CD4-positive, alpha-beta memory T cell (primary cell): ENCODE results near the gene GSTM2. TPM values are rescaled to one million over a fixed set of nuclear protein-coding genes. Genes with fewer than 3 reads are reported as not detected.
A peak's percentile ranks its signal among the peaks of the same experiment; 100 is the strongest.
"Not testable (repeated sequence)": the region's sequence is repeated elsewhere in the genome, so short reads cannot be mapped to it uniquely, and the experiment has no call there.

Experiments
- CTCF ChIA-PET: fragments of 350-600 bp; sonication (Branson Sonifier 250); formaldehyde crosslinking; loops from one replicate; lab custom pipeline; 2021; ENCODE audit warnings: inconsistent platforms; ENCODE audit not compliant: partially characterized antibody; lab: Charles Lee
- POLR2A ChIA-PET: fragments of 350-600 bp; sonication (Branson Sonifier 250); formaldehyde crosslinking; loops from one replicate; lab custom pipeline; 2021; ENCODE audit not compliant: partially characterized antibody; lab: Charles Lee
- DNase-seq, 5 donors: peaks; one replicate each; pipeline versions ENCODE4 v3.0.0 to v3.0.0-alpha.2; 2020 to 2022; ENCODE audit warnings: mixed read lengths in 1 of 5
- H3K27ac ChIP-seq: one replicate; pipeline ENCODE4 v1.7.0; 2013; ENCODE audit warnings: low read depth, low read length
- H3K27me3 ChIP-seq: 2 replicates; pipeline ENCODE4 v1.7.0; 2013; ENCODE audit warnings: mild to moderate bottlenecking, low read length, moderate library complexity; ENCODE audit not compliant: insufficient read depth
- H3K36me3 ChIP-seq: 2 replicates; pipeline ENCODE4 v1.7.0; 2013; ENCODE audit warnings: mild to moderate bottlenecking, low read length, moderate library complexity; ENCODE audit not compliant: insufficient read depth
- H3K4me1 ChIP-seq: 2 replicates; pipeline ENCODE4 v1.7.0; 2013; ENCODE audit warnings: mild to moderate bottlenecking, low read length, moderate library complexity; ENCODE audit not compliant: insufficient read depth
- H3K4me3 ChIP-seq, 2 donors: one replicate each; pipeline ENCODE4 v1.7.0; 2013; ENCODE audit warnings: low read length in 2 of 2, mild to moderate bottlenecking in 1 of 2
- H3K9me3 ChIP-seq, 2 donors: one replicate each; pipeline ENCODE4 v1.7.0; 2013; ENCODE audit warnings: low read length in 2 of 2, control low read depth in 1 of 2; ENCODE audit not compliant: control insufficient read depth in 1 of 2
- H3K27ac Mint-ChIP-seq, 7 donors: one replicate each; pipeline ENCODE4 v1.8.0; 2020 to 2021; ENCODE audit warnings: mixed read lengths in 7 of 7, mild to moderate bottlenecking in 6 of 7, inconsistent platforms in 3 of 7, moderate library complexity in 3 of 7
- H3K27me3 Mint-ChIP-seq, 2 donors: one replicate each; pipeline ENCODE4 v1.8.0; 2020 to 2021; ENCODE audit warnings: mixed read lengths in 2 of 2
- H3K36me3 Mint-ChIP-seq, 2 donors: one replicate each; pipeline ENCODE4 v1.8.0; 2020 to 2021; ENCODE audit warnings: mixed read lengths in 2 of 2, inconsistent platforms in 1 of 2, mild to moderate bottlenecking in 1 of 2
- H3K4me1 Mint-ChIP-seq, 4 donors: one replicate each; pipeline ENCODE4 v1.8.0; 2020 to 2021; ENCODE audit warnings: mixed read lengths in 4 of 4, mild to moderate bottlenecking in 1 of 4
- H3K4me3 Mint-ChIP-seq, 8 donors: one replicate each; pipeline ENCODE4 v1.8.0; 2020 to 2021; ENCODE audit warnings: mixed read lengths in 8 of 8, mild to moderate bottlenecking in 7 of 8, moderate library complexity in 6 of 8, inconsistent platforms in 3 of 8
- H3K9me3 Mint-ChIP-seq, 8 donors: one replicate each; pipeline ENCODE4 v1.8.0; 2020 to 2021; ENCODE audit warnings: mixed read lengths in 8 of 8, mild to moderate bottlenecking in 5 of 8, inconsistent platforms in 3 of 8, moderate library complexity in 1 of 8
- intact Hi-C: fragments of 100-400 bp; cut with micrococcal nuclease; formaldehyde crosslinking; loops from one replicate; pipeline ENCODE4 v1.15.1; 2023
- polyA plus RNA-seq, 2 donors: library from polyadenylated mRNA; unstranded; fragments of 300-500 nt; fragmentation: Illumina TruSeq; gene quantifications; one replicate each; pipeline ENCODE4 v1.2.3, GENCODE V29; 2021
- total RNA-seq, 2 experiments: library from RNA; stranded (reverse); gene quantifications; one replicate each; pipeline ENCODE4 v1.2.3, GENCODE V29; 2021

Gene GSTM2
- total and polyA plus RNA-seq, 4 experiments from 2014 or later, result 11.8 to 31.4 (median 22.5) TPM

GRCh38 chr1:109697861-109698260 is 30.0 kb downstream of the GSTM2 start:
- H3K36me3 ChIP-seq, H3K27me3 ChIP-seq, H3K9me3 Mint-ChIP-seq, H3K36me3 Mint-ChIP-seq, H3K27me3 Mint-ChIP-seq, intact Hi-C loops, H3K4me1 Mint-ChIP-seq, CTCF ChIA-PET, H3K4me3 ChIP-seq, H3K9me3 ChIP-seq, DNase-seq, H3K27ac ChIP-seq, H3K4me3 Mint-ChIP-seq, POLR2A ChIA-PET, H3K4me1 ChIP-seq: not testable (repeated sequence)
- peak overlapping the region in 1 of 7 donors; percentile 83 for H3K27ac Mint-ChIP-seq

- H3K4me1 Mint-ChIP-seq, DNase-seq, H3K4me1 ChIP-seq, H3K27ac Mint-ChIP-seq, H3K27ac ChIP-seq, intact Hi-C loops, H3K27me3 ChIP-seq, H3K4me3 Mint-ChIP-seq, H3K4me3 ChIP-seq, CTCF ChIA-PET, POLR2A ChIA-PET, H3K27me3 Mint-ChIP-seq, H3K36me3 ChIP-seq, H3K9me3 ChIP-seq: not testable (repeated sequence)
- Mint-ChIP-seq H3K9me3 (peaks cover under 1 to 22% (median 14%) of the 10 kb centered on the region in 8 donors), H3K36me3 (peaks cover 5 to 12% of the 10 kb centered on the region in 2 donors)
These were observed 35.1 kb downstream of the GSTM2 start for GRCh38 chr1:109702940-109703339.

GRCh38 chr1:109704173-109704572 is 36.3 kb downstream of the GSTM2 start:
- DNase-seq, result no peak
- Mint-ChIP-seq H3K4me1 (no peaks in the 10 kb centered on the region), H3K27ac (no peak overlapping the region), H3K9me3 (peaks cover 5 to 34% (median 22%) of the 10 kb centered on the region in 8 donors), H3K27me3 (peaks cover 0 to 8% of the 10 kb centered on the region in 2 donors), H3K4me3 (no peak overlapping the region), H3K36me3 (peaks cover 9 to 13% of the 10 kb centered on the region in 2 donors)
- H3K4me3 ChIP-seq, result no peak overlapping the region
- no peaks in the 10 kb centered on the region for H3K27me3 ChIP-seq
- no peaks in the 10 kb centered on the region for H3K4me1 ChIP-seq
- intact Hi-C loops, result no loop called here
- CTCF ChIA-PET, result no interaction called here
- no peaks in the 10 kb centered on the region for H3K9me3 ChIP-seq
- no peaks in the 10 kb centered on the region for H3K36me3 ChIP-seq
- no peak overlapping the region for H3K27ac ChIP-seq
- POLR2A ChIA-PET, result no interaction called here

- peaks cover 5 to 46% (median 28%) of the 10 kb centered on the region in 8 donors for H3K9me3 Mint-ChIP-seq
- no peak for DNase-seq
- peaks cover 0 to 8% of the 10 kb centered on the region in 2 donors for H3K27me3 Mint-ChIP-seq
- no peaks in the 10 kb centered on the region for H3K27me3 ChIP-seq
- no peaks in the 10 kb centered on the region for H3K4me1 Mint-ChIP-seq
- no peaks in the 10 kb centered on the region for H3K36me3 ChIP-seq
- peaks cover 12 to 18% of the 10 kb centered on the region in 2 donors for H3K36me3 Mint-ChIP-seq
- no peak overlapping the region for H3K27ac ChIP-seq
- no peak overlapping the region for H3K4me3 ChIP-seq
- CTCF ChIA-PET, result no interaction called here
- H3K4me3 Mint-ChIP-seq, result no peak overlapping the region
- H3K4me1 ChIP-seq, result no peaks in the 10 kb centered on the region
- POLR2A ChIA-PET, result no interaction called here
- intact Hi-C loops, result no loop called here
- H3K9me3 ChIP-seq, result no peaks in the 10 kb centered on the region
- H3K27ac Mint-ChIP-seq, result no peak overlapping the region
These were observed 37.6 kb downstream of the GSTM2 start for GRCh38 chr1:109705411-109705810.

GRCh38 chr1:109708949-109709348 is 41.1 kb downstream of the GSTM2 start:
- CTCF ChIA-PET, H3K4me1 Mint-ChIP-seq, H3K36me3 ChIP-seq, H3K27me3 ChIP-seq, H3K4me1 ChIP-seq, intact Hi-C loops, H3K4me3 ChIP-seq, DNase-seq, H3K27ac ChIP-seq, H3K9me3 ChIP-seq, H3K4me3 Mint-ChIP-seq, H3K27ac Mint-ChIP-seq, POLR2A ChIA-PET: not testable (repeated sequence)
- Mint-ChIP-seq H3K9me3 (peaks cover 5 to 38% (median 22%) of the 10 kb centered on the region in 8 donors), H3K36me3 (peaks cover 8 to 13% of the 10 kb centered on the region in 2 donors), H3K27me3 (peaks cover 6 to 12% of the 10 kb centered on the region in 2 donors)

GRCh38 chr1:109709822-109710221 is 42.0 kb downstream of the GSTM2 start:
- H3K36me3 Mint-ChIP-seq, H3K27ac ChIP-seq, H3K27ac Mint-ChIP-seq, POLR2A ChIA-PET, H3K4me3 Mint-ChIP-seq, H3K4me1 ChIP-seq, H3K4me1 Mint-ChIP-seq, CTCF ChIA-PET, H3K9me3 ChIP-seq, intact Hi-C loops, H3K27me3 ChIP-seq, H3K4me3 ChIP-seq, H3K36me3 ChIP-seq, DNase-seq: not testable (repeated sequence)
- Mint-ChIP-seq H3K9me3 (peaks cover 5 to 30% (median 16%) of the 10 kb centered on the region in 8 donors), H3K27me3 (peaks cover 8 to 11% of the 10 kb centered on the region in 2 donors)

GRCh38 chr1:109711593-109712320 is 43.9 kb downstream of the GSTM2 start, which contains the start of gene GSTM5:
Gene GSTM5 (plus strand): TSS chr1:109712251. CDS start chr1:109712313, 62 bp downstream.
- Mint-ChIP-seq H3K4me3 (peak within 1 kb of the TSS in 2 of 8 donors; percentile 53 to 76), H3K27me3 (peaks cover 10 to 18% of the 10 kb centered on the region in 2 donors), H3K9me3 (peaks cover 5 to 30% (median 16%) of the 10 kb centered on the region in 8 donors)
- H3K4me3 ChIP-seq, H3K27ac ChIP-seq, H3K4me1 ChIP-seq, H3K9me3 ChIP-seq, H3K36me3 ChIP-seq, CTCF ChIA-PET, H3K27ac Mint-ChIP-seq, H3K36me3 Mint-ChIP-seq, DNase-seq, H3K27me3 ChIP-seq, intact Hi-C loops, H3K4me1 Mint-ChIP-seq, POLR2A ChIA-PET: not testable (repeated sequence)
